ENCODE measurements around the gene UBAP1. TPM values are rescaled to one million over a fixed set of nuclear protein-coding genes. Genes with fewer than 3 reads are reported as not detected.
"Not testable (repeated sequence)": the region's sequence is repeated elsewhere in the genome, so short reads cannot be mapped to it uniquely, and the experiment has no call there.

The UBAP1 gene
- total RNA-seq, 1 experiment from 2014 or later, result 22.6 TPM

GRCh38 chr9:34282096-34282495, 103.3 kb downstream of the UBAP1 start:
- Histone ChIP-seq H3K9me3 (ENCODE audit: low read length) (no peaks in the 10 kb centered on the region), H3K27ac (ENCODE audit: low read length) (no peak overlapping the region), H3K4me1 (ENCODE audit: low read length) (peaks cover 8% of the 10 kb centered on the region), H3K4me3 (ENCODE audit: low read length) (no peak overlapping the region), H3K79me2 (ENCODE audit: low read length) (no peaks in the 10 kb centered on the region), H3K9ac (ENCODE audit: low read length) (no peak overlapping the region), H2AFZ (ENCODE audit: low read length) (no peak overlapping the region), H3K4me2 (ENCODE audit: low read depth, low read length, poor library complexity, severe bottlenecking) (no peak overlapping the region), H3K9me2 (replicated peaks; ENCODE audit: insufficient read depth, low read length) (no peaks in the 10 kb centered on the region), H3K36me3 (ENCODE audit: insufficient read depth, low read length) (peaks cover 10% of the 10 kb centered on the region; the same call in 1 of the 2 replicates), H3K27me3 (ENCODE audit: low read length) (no peaks in the 10 kb centered on the region), H4K20me1 (ENCODE audit: insufficient read depth, low read depth, low read length) (no peaks in the 10 kb centered on the region)
- DNase-seq, result no peak

GRCh38 chr9:34289159-34289558, 110.3 kb downstream of the UBAP1 start:
- Histone ChIP-seq H3K9me3 (ENCODE audit: low read length) (no peaks in the 10 kb centered on the region), H3K4me3 (ENCODE audit: low read length) (no peak overlapping the region), H3K4me2 (ENCODE audit: low read depth, low read length, poor library complexity, severe bottlenecking) (no peak overlapping the region), H3K4me1 (ENCODE audit: low read length) (peaks cover 12% of the 10 kb centered on the region), H2AFZ (ENCODE audit: low read length) (no peak overlapping the region), H3K9ac (ENCODE audit: low read length) (no peak overlapping the region), H3K27ac (ENCODE audit: low read length) (no peak overlapping the region), H3K27me3 (ENCODE audit: low read length) (no peaks in the 10 kb centered on the region), H3K36me3 (ENCODE audit: insufficient read depth, low read length) (peaks cover 22% of the 10 kb centered on the region; the same call in 1 of the 2 replicates), H3K9me2 (replicated peaks; ENCODE audit: insufficient read depth, low read length) (no peaks in the 10 kb centered on the region), H4K20me1 (ENCODE audit: insufficient read depth, low read depth, low read length) (no peaks in the 10 kb centered on the region), H3K79me2 (ENCODE audit: low read length) (peaks cover 16% of the 10 kb centered on the region)
- no peak for DNase-seq

- H3K9me3 ChIP-seq (ENCODE audit: low read length), result no peaks in the 10 kb centered on the region
- peaks cover 22% of the 10 kb centered on the region; the same call in 1 of the 2 replicates for H3K36me3 ChIP-seq (ENCODE audit: insufficient read depth, low read length)
- H3K27ac ChIP-seq (ENCODE audit: low read length), result no peak overlapping the region
- H3K9me2 ChIP-seq (replicated peaks; ENCODE audit: insufficient read depth, low read length), result no peaks in the 10 kb centered on the region
- no peak overlapping the region for H3K4me3 ChIP-seq (ENCODE audit: low read length)
- no peaks in the 10 kb centered on the region for H3K27me3 ChIP-seq (ENCODE audit: low read length)
- H3K4me1 ChIP-seq (ENCODE audit: low read length), result peaks cover 12% of the 10 kb centered on the region
- H3K79me2 ChIP-seq (ENCODE audit: low read length), result peaks cover 21% of the 10 kb centered on the region
- DNase-seq, result no peak
- H2AFZ ChIP-seq (ENCODE audit: low read length), result no peak overlapping the region
- H3K4me2 ChIP-seq (ENCODE audit: low read depth, low read length, poor library complexity, severe bottlenecking), result no peak overlapping the region
- H3K9ac ChIP-seq (ENCODE audit: low read length), result no peak overlapping the region
- H4K20me1 ChIP-seq (ENCODE audit: insufficient read depth, low read depth, low read length), result no peaks in the 10 kb centered on the region
These were observed 112.2 kb downstream of the UBAP1 start for GRCh38 chr9:34291023-34291422.

GRCh38 chr9:34291423-34291822, 112.6 kb downstream of the UBAP1 start:
- Histone ChIP-seq H3K4me1 (ENCODE audit: low read length) (peaks cover 12% of the 10 kb centered on the region), H3K9me3 (ENCODE audit: low read length) (no peaks in the 10 kb centered on the region), H2AFZ (ENCODE audit: low read length) (no peak overlapping the region), H3K9me2 (replicated peaks; ENCODE audit: insufficient read depth, low read length) (no peaks in the 10 kb centered on the region), H3K9ac (ENCODE audit: low read length) (no peak overlapping the region), H3K36me3 (ENCODE audit: insufficient read depth, low read length) (peaks cover 19% of the 10 kb centered on the region; the same call in 1 of the 2 replicates), H3K4me2 (ENCODE audit: low read depth, low read length, poor library complexity, severe bottlenecking) (no peak overlapping the region), H3K79me2 (ENCODE audit: low read length) (peaks cover 21% of the 10 kb centered on the region), H3K27me3 (ENCODE audit: low read length) (no peaks in the 10 kb centered on the region), H3K4me3 (ENCODE audit: low read length) (no peak overlapping the region), H3K27ac (ENCODE audit: low read length) (no peak overlapping the region), H4K20me1 (ENCODE audit: insufficient read depth, low read depth, low read length) (no peaks in the 10 kb centered on the region)
- DNase-seq, result no peak

- H3K27me3 ChIP-seq (ENCODE audit: low read length), result no peaks in the 10 kb centered on the region
- no peak overlapping the region for H3K27ac ChIP-seq (ENCODE audit: low read length)
- H3K4me2 ChIP-seq (ENCODE audit: low read depth, low read length, poor library complexity, severe bottlenecking), result no peak overlapping the region
- no peak overlapping the region for H2AFZ ChIP-seq (ENCODE audit: low read length)
- no peak for DNase-seq
- 0 out of 2 replicates have a peak, but pooled peaks cover 11% of the 10 kb centered on the region for H3K36me3 ChIP-seq (ENCODE audit: insufficient read depth, low read length)
- H3K9ac ChIP-seq (ENCODE audit: low read length), result no peak overlapping the region
- peaks cover 5% of the 10 kb centered on the region for H3K4me1 ChIP-seq (ENCODE audit: low read length)
- H3K9me2 ChIP-seq (replicated peaks; ENCODE audit: insufficient read depth, low read length), result no peaks in the 10 kb centered on the region
- H3K4me3 ChIP-seq (ENCODE audit: low read length), result no peak overlapping the region
- H4K20me1 ChIP-seq (ENCODE audit: insufficient read depth, low read depth, low read length), result no peaks in the 10 kb centered on the region
- H3K9me3 ChIP-seq (ENCODE audit: low read length), result no peaks in the 10 kb centered on the region
- H3K79me2 ChIP-seq (ENCODE audit: low read length), result peaks cover 21% of the 10 kb centered on the region
These were observed 113.7 kb downstream of the UBAP1 start for GRCh38 chr9:34292552-34292951.

GRCh38 chr9:34301064-34301463, 122.2 kb downstream of the UBAP1 start:
- H3K4me3 ChIP-seq (ENCODE audit: low read length); DNase-seq; H3K27me3 ChIP-seq (ENCODE audit: low read length): not testable (repeated sequence)

More at GRCh38 chr9:34301064-34301463, 122.2 kb downstream of the UBAP1 start:
- H3K9me3 ChIP-seq (ENCODE audit: low read length); H2AFZ ChIP-seq (ENCODE audit: low read length); H3K79me2 ChIP-seq (ENCODE audit: low read length); H3K4me1 ChIP-seq (ENCODE audit: low read length); H3K9ac ChIP-seq (ENCODE audit: low read length); H4K20me1 ChIP-seq (ENCODE audit: insufficient read depth, low read depth, low read length); H3K27ac ChIP-seq (ENCODE audit: low read length); H3K9me2 ChIP-seq (replicated peaks; ENCODE audit: insufficient read depth, low read length); H3K4me2 ChIP-seq (ENCODE audit: low read depth, low read length, poor library complexity, severe bottlenecking): not testable (repeated sequence)
- peaks cover 12% of the 10 kb centered on the region; the same call in 1 of the 2 replicates for H3K36me3 ChIP-seq (ENCODE audit: insufficient read depth, low read length)

Small RNA genes within 50 kb of the gene (small RNA-seq; reads per million reads assigned to genes)
- gene AL353662.3, result not detected
- not detected for gene RNA5SP282
- 0.28 reads per million for gene RNU2-50P

Other genes with a start within 250 kb of the UBAP1 start
- 18.8 and 56.8 TPM in 2 replicates for gene UBAP2, start 130.2 kb upstream of the UBAP1 start, total RNA-seq (2014; rRNA removed; shearing (Covaris generic); ENCODE audit: low replicate concordance)
- gene DCAF12, start 52.3 kb upstream of the UBAP1 start, total RNA-seq (2014; rRNA removed; shearing (Covaris generic); ENCODE audit: low replicate concordance), result 56.7 and 86.3 TPM in 2 replicates
- 6.5 and 7.0 TPM in 2 replicates for gene KIF24, start 150.2 kb downstream of the UBAP1 start, total RNA-seq (2014; rRNA removed; shearing (Covaris generic); ENCODE audit: low replicate concordance)
- 10.4 and 14.2 TPM in 2 replicates for gene NUDT2, start 150.5 kb downstream of the UBAP1 start, total RNA-seq (2014; rRNA removed; shearing (Covaris generic); ENCODE audit: low replicate concordance)
- 0.45 and 1.7 TPM in 2 replicates for gene MYORG, start 197.9 kb downstream of the UBAP1 start, total RNA-seq (2014; rRNA removed; shearing (Covaris generic); ENCODE audit: low replicate concordance)

Data from Karpas-422 (cell line).